ENCODE data around the gene RPS26.
"Not testable (repeated sequence)": the region's sequence is repeated elsewhere in the genome, so short reads cannot be mapped to it uniquely, and the experiment has no call there.

The RPS26 gene

DNA sequence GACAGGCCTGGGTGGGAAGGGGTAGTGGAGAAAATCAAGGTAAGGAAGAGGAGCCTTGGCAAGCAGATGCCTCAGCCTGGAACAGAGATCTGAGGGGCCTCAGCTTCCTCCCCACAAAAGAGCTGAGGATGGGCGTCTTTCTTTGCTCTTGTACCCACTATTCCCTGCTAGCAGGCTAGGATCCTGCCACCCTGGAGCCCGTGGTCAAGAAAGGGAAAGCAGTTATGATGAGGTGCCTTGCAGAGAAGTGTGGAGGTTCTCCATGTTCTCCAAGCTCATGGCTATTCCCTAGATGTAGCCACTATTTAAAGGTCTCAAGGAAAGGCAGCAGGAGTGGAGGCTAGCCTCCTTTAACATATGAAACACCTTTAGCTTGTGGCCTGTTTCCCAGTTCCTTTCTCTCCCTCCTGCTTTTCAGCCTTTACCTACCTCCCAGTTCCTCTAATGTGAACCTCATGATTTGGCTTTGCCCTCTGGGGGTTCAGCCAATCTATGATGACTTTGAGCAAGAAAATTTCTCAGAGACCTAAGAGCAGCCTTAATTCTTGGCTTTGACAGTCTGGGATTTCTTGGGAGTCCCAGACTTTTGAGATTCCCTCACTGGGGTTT, 19.7 kb upstream of the RPS26 start:
- DNase-seq = no peak

DNA sequence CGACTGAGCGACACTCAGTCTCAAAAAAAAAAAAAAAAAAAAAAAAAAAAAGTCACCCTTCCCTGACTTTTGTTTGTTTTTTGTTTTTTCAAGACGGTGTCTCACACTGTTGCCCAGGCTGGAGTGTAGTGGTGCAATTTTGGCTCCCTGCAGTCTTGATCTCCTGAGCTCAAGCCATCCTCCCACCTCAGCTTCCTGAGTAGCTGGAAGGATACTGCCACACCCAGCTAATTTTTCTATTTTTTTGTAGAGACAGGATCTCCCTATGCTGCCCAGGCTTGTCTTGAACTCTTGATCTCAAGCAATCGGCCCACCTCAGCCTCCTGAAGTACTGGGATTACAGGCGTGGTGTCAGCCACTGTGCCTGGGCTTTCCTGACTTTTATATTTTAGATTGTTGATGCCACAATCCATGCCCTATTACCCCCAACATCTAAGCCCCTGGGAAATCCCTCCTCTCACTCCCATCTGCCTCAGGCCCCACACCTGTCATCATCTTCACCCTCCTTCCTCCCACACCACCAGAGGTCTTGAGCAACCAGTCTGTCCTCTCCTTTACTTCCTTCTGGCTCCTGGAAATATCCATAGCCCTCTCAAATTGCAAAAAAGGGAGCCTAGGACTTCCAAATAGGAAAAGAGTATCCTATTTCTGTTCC, 13.1 kb upstream of the RPS26 start:
- DNase-seq = no peak

DNA sequence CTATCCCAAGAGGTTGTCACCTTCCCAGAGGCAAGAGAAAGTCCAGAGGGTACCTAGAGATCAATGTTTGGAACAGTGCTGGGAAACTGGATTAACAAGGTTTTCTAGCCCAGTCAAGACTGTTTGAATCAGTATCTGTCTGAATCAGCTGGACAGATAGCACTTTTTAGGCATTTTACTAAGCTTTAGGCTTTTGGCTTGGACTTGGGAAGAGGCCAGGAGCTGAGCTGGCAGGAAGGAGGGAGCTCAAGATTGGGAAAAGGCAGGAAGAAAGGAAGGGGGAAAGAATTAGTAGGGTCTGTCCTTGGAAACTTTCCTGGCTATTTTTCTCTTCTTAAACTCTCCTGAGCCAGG, 12.6 kb upstream of the RPS26 start:
- no peak for DNase-seq

DNA sequence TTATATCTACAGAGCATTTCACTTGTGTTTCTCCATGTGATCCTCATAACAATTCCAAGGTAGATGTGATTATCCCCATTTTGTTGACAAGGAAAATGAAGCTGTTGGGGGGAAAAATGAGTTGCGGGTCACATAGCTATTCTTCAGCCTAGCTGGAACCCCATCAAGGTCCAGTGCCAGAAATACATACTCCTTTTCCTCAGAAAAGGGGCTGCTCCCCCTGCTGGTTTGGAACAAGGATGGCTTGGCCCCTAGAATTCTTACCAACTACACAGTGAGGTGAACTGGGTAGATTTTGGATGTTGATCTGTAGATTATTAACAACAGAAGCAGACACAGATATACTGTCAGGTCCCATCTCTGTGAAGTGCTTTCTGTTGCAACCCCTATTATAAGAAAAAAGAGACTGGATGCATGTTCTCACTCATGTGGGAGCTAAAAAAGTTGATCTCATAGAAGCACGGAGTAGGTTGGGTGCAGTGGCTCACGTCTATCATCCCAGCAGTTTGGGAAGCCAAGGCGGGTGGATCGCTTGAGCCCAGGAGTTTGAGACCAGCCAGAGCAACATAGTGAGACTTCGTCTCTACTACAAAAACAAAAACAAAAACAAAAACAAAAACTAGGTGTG, 11.9 kb upstream of the RPS26 start:
- peak; percentile 33 for DNase-seq

DNA sequence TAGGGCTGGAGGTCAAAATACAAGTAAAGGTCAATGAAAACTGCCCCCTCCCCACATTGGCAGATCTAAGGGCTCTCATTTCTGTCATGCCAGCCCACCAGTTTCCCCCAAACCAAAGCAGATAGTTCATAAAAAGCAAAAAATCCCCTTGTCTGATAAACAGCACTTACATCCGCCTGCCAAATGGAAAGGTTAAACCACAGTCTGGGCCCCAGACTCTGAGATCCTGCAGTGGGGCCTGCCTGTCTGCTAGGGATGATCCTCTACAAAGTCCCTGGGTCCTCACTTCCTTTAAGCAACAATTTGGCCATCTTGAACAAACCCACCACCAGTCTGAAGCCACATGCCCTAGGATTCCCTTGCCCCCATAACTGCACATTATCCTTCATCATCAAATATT, 9.7 kb upstream of the RPS26 start:
- no peak for DNase-seq

DNA sequence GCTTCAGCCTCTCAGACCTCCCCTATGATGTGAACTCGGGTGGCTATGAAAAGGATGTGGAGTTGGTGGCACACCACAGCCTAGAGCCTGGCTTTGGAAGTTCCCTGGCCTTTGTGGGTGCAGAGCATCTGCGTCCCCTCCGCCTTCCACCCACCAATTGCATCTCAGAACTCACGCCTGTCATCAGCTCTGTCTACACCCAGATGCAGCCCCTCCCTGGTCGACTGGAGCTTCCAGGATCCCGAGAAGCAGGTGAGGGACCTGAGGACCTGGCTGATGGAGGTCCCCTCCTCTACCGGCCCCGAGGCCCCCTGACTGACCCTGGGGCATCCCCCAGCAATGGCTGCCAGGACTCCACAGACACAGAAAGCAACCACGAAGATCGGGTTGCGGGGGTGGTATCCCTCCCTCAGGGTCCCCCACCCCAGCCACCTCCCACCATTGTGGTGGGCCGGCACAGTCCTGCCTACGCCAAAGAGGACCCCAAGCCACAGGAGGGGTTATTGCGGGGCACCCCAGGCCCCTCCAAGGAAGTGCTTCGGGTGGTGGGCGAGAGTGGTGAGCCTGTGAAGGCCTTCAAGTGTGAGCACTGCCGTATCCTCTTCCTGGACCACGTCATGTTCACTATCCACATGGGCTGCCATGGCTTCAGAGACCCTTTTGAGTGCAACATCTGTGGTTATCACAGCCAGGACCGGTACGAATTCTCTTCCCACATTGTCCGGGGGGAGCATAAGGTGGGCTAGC, 7.0 kb upstream of the RPS26 start:
- DNase-seq = no peak

DNA sequence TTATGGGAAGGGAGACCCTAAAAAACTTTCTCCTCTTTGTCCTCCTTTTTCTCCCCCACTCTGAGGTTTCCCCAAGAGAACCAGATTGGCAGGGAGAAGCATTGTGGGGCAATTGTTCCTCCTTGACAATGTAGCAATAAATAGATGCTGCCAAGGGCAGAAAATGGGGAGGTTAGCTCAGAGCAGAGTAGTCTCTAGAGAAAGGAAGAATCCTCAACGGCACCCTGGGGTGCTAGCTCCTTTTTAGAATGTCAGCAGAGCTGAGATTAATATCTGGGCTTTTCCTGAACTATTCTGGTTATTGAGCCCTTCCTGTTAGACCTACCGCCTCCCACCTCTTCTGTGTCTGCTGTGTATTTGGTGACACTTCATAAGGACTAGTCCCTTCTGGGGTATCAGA, 4.6 kb upstream of the RPS26 start:
- no peak for DNase-seq

DNA sequence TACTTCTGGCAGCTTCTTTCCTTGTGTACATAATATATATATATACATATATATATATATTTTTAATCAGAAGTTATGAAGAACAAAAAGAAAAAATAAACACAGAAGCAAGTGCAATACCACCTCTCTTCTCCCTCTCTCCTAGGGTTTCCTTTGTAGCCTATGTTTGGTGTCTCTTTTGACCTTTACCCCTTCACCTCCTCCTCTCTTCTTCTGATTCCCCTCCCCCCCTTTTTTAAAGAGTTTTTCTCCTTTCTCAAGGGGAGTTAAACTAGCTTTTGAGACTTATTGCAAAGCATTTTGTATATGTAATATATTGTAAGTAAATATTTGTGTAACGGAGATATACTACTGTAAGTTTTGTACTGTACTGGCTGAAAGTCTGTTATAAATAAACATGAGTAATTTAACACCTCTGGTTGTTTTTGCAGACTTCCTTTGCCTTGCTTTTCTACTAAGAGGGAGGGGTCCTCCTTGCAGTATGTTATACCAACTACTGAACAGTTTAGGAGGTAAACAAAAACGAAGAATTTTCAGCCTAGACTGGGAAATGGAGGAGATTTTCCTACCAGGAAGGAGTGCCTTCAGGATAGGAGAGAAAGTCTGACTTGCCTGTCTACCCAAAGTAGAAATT, 3.6 kb upstream of the RPS26 start:
- no peak for DNase-seq

DNA sequence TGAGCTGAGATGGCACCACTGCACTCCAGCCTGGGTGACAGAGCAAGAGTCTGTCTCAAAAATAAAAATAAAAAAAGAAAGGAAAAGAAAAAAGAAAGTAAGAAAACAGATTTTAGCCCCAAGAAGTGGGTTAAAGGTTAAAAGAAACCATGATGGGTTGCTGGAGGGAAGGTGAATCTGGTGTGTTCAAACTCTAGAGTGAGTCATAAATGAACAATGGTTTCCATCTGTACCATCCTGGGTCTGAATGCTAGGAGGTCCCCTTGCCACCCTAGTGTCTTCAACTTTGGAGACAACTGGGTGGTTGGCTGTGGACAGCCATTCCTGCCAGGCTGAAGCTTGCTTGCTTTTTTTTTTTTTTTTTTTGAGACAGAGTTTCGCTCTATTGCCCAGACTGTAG, 1.6 kb upstream of the RPS26 start:
- DNase-seq = no peak

DNA sequence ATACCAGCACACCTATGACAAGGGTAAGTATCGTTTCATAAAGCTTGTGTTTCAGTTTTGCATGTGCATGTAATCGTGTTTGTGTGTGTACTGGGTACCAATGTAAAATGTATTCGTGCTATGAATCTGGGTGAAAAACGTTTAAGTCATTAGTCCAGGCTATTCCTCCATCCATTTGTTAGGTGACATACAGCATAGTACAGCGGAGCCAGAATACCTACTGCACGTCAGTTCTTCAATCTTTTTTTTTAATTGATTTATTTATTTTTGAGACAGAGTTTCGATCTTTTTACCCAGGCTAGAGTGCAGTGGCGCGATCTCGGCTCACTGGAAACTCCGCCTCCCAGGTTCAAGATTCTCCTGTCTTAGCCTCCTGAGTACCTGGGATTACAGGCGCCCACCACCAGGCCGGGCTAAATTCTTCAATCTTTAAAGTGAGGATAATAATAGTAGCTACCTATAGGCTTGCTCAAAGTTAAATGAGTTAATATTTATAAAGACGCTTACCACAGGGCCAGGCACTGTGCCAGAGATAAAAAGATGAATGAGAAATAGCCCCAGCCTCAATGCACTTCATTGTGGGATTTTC, 661 bp upstream of the RPS26 start:
- no peak for DNase-seq

DNA sequence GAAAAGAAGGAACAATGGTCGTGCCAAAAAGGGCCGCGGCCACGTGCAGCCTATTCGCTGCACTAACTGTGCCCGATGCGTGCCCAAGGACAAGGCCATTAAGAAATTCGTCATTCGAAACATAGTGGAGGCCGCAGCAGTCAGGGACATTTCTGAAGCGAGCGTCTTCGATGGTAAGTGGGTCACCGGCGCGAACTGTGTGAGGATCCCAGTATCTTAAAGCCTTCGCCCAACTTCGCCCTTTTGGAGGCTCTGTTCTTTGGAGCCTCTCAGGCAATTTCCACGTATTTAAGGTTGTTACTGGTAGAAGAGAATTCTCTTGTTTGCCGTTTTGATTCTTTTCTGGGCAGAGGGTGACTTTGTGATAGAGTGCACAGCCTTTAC, 704 bp downstream of the RPS26 start:
- not testable (repeated sequence) for DNase-seq

DNA sequence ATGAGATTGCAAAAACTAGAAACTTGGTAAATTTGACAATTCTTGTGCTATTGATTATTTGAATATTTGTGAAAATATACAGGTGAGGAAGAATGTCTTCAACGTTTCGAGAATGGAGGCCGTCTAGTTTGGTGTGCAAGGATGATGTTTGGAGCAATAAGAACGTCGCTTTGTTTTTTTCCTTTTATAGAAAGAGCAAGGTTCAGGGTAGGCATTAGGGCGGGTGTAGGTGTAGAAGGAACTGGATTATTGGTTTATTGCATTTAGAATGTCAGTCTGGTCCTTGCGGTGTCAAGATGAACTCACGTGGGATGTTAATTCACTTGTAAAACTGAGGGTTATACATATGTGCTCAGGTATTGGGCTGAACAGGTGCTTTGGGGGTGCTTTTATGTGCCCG, 1.1 kb downstream of the RPS26 start:
- no peak for DNase-seq

DNA sequence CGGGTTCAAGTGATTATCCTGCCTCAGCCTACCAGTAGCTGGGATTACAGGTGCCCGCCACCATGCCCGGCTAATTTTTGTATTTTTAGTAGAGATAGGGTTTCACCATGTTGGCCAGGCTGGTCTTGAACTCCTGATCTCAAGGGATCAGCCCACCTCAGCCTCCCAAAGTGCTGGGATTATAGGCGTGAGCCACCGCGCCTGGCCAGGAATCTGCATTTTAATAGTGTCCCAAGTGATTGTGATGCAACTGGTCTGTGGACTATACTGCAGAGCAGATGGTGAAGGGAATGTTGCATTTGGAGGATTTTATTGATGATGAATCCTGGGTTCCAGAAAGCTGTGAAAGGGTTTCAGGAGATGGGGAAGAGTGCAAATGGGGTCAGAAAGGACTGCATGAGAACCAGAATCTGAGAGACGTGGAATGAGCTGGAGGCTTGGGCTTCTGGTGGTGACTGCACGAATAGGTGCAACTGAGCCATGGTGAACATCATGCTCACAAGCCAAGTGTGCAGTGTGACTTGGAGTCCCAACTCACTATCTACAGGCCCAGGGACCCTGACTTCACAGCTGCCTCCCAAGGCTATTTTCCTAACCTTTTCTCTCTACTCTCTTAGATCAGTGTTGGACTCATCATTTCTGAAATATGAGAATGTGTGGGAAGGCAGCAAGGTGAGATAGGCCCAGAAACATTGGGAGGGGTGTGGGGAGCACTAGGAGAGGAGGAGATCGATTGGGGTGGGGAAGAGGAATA, 4.5 kb downstream of the RPS26 start:
- no peak for DNase-seq

DNA sequence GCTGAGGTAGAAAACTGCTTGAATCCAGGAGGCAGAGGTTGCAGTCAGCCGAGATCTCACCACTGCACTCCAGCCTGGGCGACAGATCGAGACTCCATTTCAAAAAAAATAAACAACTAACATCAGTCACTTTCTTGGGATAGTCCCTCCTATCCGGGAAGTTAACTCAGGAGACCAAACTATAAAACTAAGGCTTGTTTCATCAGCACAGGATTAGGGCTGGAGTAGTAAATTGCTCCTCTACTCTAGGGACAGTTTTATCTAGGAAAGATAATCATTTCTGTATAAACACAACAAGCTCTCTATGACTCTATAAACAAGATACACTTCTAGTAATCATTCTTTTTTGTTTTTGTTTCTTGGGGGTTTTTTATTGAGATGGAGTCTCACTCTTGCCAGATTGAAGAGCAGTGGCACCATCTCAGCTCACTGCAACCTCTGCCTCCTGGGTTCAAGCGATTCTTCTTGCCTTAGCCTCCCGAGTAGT, 11.7 kb downstream of the RPS26 start:
- no peak for DNase-seq

DNA sequence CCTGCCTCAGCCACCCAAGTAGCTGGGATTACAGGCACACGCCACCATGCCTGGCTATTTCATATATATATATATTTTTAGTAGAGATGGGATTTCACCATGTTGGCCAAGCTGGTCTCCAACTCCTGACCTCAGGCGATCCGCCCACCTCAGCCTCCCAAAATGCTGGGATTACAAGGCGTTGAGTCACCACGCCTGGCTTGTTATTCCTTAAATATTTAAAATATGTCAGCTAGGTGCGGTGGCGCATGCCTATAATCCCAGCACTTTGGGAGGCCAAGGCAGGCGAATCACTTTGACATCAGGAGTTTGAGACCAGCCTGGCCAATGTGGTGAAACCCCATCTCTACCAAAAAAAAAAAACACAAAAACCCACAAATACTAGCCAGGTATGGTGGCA, 18.2 kb downstream of the RPS26 start:
- DNase-seq = not testable (repeated sequence)

DNA sequence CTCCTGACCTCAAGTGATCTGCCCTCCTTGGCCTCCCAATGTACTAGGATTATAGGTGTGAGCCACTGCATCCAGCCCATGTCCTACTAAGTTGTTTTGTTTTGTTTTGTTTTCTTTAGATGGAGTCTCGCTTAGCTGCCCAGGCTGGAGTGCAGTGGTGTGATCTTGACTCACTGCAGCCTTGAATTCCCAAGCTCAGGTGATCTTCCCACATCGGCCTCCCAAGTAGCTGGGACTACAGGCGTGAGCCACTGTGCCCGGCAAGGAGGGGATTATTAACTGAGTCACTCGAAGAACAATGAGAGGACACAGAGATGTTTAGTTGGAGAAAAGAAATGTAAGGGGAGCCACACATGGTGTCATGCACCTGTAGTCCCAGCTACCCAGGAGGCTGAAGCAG, 20.3 kb downstream of the RPS26 start:
- no peak for DNase-seq

DNA sequence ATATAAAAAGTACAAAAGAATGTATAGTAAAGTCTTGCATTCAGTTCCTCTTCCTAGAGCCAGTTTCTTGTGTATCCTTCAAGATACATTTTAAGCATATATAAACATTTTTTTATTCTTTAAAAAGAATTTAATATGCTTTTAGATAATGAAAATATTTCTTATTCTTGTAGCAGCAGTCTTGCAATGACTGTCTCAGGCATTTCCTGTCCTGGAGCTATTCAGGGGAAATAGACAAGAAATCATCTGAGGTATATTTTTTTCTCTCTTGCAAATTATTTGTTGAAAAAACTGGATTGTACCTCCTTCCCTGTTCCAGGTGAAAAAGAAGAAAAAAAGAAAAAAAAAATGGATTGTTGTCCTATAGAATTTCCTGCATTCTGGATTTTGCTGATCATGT, 21.3 kb downstream of the RPS26 start:
- no peak for DNase-seq

DNA sequence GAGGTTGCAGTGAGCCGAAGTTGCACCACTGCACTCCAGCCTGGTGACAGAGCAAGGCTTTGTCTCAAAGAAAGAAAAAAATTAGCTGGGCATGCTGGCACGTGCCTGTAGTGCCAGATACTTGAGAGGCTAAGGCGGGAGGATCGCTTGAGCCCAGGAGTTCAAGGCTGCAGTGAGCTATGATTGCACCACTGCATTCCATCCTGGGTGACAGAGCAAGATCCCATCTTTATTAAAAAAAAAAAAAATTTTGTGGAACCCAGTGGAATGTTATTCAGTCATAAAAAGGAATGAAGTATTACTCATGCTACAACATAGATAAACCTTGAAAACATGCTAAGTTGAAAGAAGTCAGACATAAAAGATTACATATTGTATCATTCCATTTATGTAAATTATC, 29.9 kb downstream of the RPS26 start:
- DNase-seq = no peak

DNA sequence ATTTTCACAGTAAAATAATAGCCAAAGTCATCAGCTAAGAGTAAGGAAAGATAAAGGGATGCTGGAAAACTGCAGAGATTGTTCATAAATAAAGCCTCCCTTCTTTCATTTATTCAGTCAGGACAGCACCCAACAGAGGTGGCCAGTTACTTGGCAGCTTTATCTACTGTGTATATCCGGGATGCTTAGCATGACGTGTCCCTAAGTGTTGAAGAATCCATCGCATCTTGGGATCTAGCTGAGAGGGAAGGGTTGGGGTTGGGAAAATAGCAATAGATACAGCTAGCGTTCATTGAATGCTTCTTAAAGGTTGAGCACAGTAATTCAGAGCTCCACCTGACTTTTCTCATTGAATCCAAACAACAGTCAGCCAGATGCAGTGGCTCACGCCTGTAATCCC, 32.7 kb downstream of the RPS26 start:
- no peak for DNase-seq

DNA sequence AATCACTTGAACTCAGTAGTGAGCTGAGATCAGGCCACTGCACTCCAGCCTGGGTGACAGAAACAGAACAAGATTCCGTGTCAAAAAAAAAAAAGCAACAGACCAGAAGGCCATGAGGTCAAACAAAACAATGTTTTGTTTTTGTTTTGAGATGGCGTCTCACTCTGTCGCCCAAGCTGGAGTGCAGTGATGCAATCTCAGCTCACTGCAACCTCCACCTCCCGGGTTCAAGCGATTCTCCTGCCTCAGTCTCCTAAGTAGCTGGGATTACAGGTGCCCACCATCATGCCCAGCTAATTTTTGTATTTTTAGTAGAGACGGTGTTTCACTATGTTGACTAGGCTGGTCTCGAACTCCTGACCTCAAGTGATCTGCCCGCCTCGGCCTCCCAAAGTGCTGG, 36.2 kb downstream of the RPS26 start:
- not testable (repeated sequence) for DNase-seq

DNA sequence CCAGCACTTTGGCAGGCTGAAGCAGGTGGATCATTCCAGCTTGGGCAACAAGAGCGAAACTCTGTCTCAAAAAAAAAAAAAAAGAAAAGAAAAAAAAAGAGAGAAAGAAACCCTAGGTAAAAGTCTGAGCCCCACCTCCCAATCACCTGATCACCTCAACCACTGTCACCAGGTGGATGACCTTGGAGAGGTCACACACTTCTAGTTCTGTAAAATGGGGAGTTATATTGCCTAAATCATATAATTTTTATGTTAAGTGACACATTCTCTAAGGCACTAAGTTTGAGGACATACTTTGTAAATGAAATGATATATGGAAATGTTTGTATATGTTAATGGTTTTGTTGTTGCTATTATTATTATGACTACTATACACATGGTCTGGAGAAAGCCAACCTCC, 36.7 kb downstream of the RPS26 start:
- DNase-seq = no peak
